ENCODE results near the gene IREB2.

Gene IREB2

GRCh38 chr15:78426300-78426699, 11.7 kb upstream of the IREB2 start:
- no peak for TF ChIP-seq CTCF (IDR thresholded peaks at IDR 0.05)

GRCh38 chr15:78427953-78428352, 10.1 kb upstream of the IREB2 start:
- no peak for TF ChIP-seq CTCF (IDR thresholded peaks at IDR 0.05)

GRCh38 chr15:78429477-78429876, 8.5 kb upstream of the IREB2 start:
- TF ChIP-seq CTCF (IDR thresholded peaks at IDR 0.05) = no peak

- TF ChIP-seq CTCF (IDR thresholded peaks at IDR 0.05) = no peak
Observed at GRCh38 chr15:78431955-78432354, 6.1 kb upstream of the IREB2 start.

GRCh38 chr15:78432664-78433063, 5.4 kb upstream of the IREB2 start:
- no peak for TF ChIP-seq CTCF (IDR thresholded peaks at IDR 0.05)

GRCh38 chr15:78434134-78434533, 3.9 kb upstream of the IREB2 start:
- TF ChIP-seq CTCF (IDR thresholded peaks at IDR 0.05) = no peak

- TF ChIP-seq CTCF (IDR thresholded peaks at IDR 0.05) = no peak
Observed at GRCh38 chr15:78437107-78437761, 782 bp upstream of the IREB2 start.
